ENCODE results near the gene ZNF398. TPM values are rescaled to one million over a fixed set of nuclear protein-coding genes. Genes with fewer than 3 reads are reported as not detected.

ZNF398 gene
- total and polyA plus RNA-seq, 9 of the 15 experiments (the other 6 are each of a cell fraction or from before 2014, with no cell fraction given), result 4.0 to 18.6 (median 10.4) TPM

DNA sequence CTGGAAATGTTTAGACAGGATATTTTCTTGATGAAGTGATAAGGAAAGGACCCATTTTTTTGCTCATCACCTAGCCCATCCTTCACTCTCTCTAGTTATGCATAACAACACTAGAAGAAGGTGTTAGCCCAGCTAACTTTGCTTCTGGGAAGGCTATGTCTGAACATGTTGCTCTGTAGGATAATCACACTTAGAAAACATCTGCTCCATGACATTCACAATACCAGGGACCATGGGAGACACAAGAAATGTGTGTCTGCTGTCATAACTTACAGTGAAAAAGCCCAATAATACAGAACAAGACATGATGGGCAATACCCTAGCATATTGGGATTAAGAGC lies 34.2 kb downstream of the ZNF398 start:
- DNase-seq (ENCODE audit: extremely low read depth in 1 of 4, low spot score in 3 of 4) (no peak), FAIRE-seq (no peak), ATAC-seq (no peak)
- TF ChIP-seq, protein P1, sequence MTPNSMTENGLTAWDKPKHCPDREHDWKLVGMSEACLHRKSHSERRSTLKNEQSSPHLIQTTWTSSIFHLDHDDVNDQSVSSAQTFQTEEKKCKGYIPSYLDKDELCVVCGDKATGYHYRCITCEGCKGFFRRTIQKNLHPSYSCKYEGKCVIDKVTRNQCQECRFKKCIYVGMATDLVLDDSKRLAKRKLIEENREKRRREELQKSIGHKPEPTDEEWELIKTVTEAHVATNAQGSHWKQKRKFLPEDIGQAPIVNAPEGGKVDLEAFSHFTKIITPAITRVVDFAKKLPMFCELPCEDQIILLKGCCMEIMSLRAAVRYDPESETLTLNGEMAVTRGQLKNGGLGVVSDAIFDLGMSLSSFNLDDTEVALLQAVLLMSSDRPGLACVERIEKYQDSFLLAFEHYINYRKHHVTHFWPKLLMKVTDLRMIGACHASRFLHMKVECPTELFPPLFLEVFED (CRISPR knock-in tag; conservative IDR thresholded peaks at IDR 0.05), result no peak
- ChIA-PET CTCF (ENCODE audit: low intra/inter-chr PET ratio) (no interaction called here), POLR2A (interaction anchor here (0.8 to 2.9 kb wide), 3 partner anchors 10 to 182 kb away, joined by 3 to 12 read pairs (median 4); partner anchors contain the start of gene ZNF282)
- Histone ChIP-seq H2AFZ (ENCODE audit: low read depth, low read length) (no peak overlapping the region), H3K9me1 (ENCODE audit: control insufficient read depth, insufficient read depth, low read length) (no peaks in the 10 kb centered on the region), H3K9me3 (replicated peaks; ENCODE audit: control insufficient read depth, insufficient read depth, low read depth, low read length) (no peaks in the 10 kb centered on the region), H3K27ac (ENCODE audit: extremely low read depth, low read depth, low read length) (no peak overlapping the region), H3K79me2 (ENCODE audit: control insufficient read depth, insufficient read depth, low read length) (no peaks in the 10 kb centered on the region), H3K4me3 (no peak overlapping the region), H3K4me1 (replicated peaks in 1 of 2; ENCODE audit: control insufficient read depth in 2 of 2, insufficient read depth in 2 of 2, low read length in 2 of 2) (peaks cover 0 to 4% of the 10 kb centered on the region in 2 experiments; a peak in 1 of 5 replicates), H3K9ac (ENCODE audit: insufficient read depth in 1 of 2, low read depth in 2 of 2, low read length in 2 of 2) (no peak overlapping the region), H3K27me3 (ENCODE audit: control insufficient read depth in 2 of 2, insufficient read depth in 2 of 2, low read length in 2 of 2) (no peaks in the 10 kb centered on the region), H3K36me3 (ENCODE audit: control insufficient read depth, insufficient read depth, low read length) (peaks cover 59% of the 10 kb centered on the region), H4K20me1 (replicated peaks; ENCODE audit: control insufficient read depth, insufficient read depth, low read length) (no peaks in the 10 kb centered on the region), H3K4me2 (ENCODE audit: insufficient read depth, low read length) (no peak overlapping the region)
- no TSS peak for BruUV-seq (replicated peaks)
- in situ Hi-C loops (cut with MboI) (no loop called here), intact Hi-C loops (cut with micrococcal nuclease) (no loop called here)

DNA sequence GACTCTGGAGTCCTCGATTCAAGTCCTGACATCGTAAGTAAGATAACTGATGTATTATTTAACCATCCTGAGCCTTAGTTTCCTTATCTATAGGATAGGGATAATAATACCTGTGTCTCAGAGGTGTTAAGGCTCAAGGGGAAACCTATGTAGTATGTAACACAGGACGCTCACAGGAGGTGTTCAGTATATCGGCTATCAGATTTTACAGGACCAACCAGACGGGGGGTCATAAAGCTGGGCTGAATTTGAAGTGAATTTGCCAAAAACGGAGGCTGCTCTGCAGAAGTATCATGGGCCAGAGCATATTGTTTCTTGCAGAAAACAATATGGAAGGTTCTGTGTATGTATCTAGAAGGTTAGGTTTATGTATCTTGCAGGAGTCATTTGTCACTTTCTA lies 37.0 kb downstream of the ZNF398 start:
- Histone ChIP-seq H3K9me1 (ENCODE audit: control insufficient read depth, insufficient read depth, low read length) (no peaks in the 10 kb centered on the region), H3K4me3 (no peak overlapping the region), H2AFZ (ENCODE audit: low read depth, low read length) (no peak overlapping the region), H3K9ac (ENCODE audit: insufficient read depth in 1 of 2, low read depth in 2 of 2, low read length in 2 of 2) (no peak overlapping the region), H3K4me1 (replicated peaks in 1 of 2; ENCODE audit: control insufficient read depth in 2 of 2, insufficient read depth in 2 of 2, low read length in 2 of 2) (peaks cover 0 to 2% of the 10 kb centered on the region in 2 experiments; a peak in 1 of 5 replicates), H3K36me3 (ENCODE audit: control insufficient read depth, insufficient read depth, low read length) (peaks cover 33% of the 10 kb centered on the region), H3K27me3 (ENCODE audit: control insufficient read depth in 2 of 2, insufficient read depth in 2 of 2, low read length in 2 of 2) (no peaks in the 10 kb centered on the region), H4K20me1 (replicated peaks; ENCODE audit: control insufficient read depth, insufficient read depth, low read length) (no peaks in the 10 kb centered on the region), H3K9me3 (replicated peaks; ENCODE audit: control insufficient read depth, insufficient read depth, low read depth, low read length) (no peaks in the 10 kb centered on the region), H3K4me2 (ENCODE audit: insufficient read depth, low read length) (no peak overlapping the region), H3K79me2 (ENCODE audit: control insufficient read depth, insufficient read depth, low read length) (no peaks in the 10 kb centered on the region), H3K27ac (ENCODE audit: extremely low read depth, low read depth, low read length) (no peak overlapping the region)
- ATAC-seq, result no peak
- in situ Hi-C loops (cut with MboI), result no loop called here
- WGBS (ENCODE audit: insufficient coverage, low coverage, missing lambda C conversion rate), result 76% methylated on average over 6 of the region's 6 CpGs
- POLR2A ChIA-PET, result interaction anchor here (1.1 to 2.9 kb wide), 3 partner anchors 9 to 19 kb away, joined by 3 to 12 read pairs (median 4); partner anchors contain the start of gene ZNF282
- FAIRE-seq, result no peak
- no peak for DNase-seq (ENCODE audit: extremely low read depth in 1 of 4, low spot score in 3 of 4)
- intact Hi-C loops (cut with micrococcal nuclease), result no loop called here
- no TSS peak for BruUV-seq (replicated peaks)
- CTCF ChIA-PET (ENCODE audit: low intra/inter-chr PET ratio), result no interaction called here
- peak; percentile 45; the same call in 1 of the 2 replicates for TF ChIP-seq POLR2AphosphoS2 (IDR thresholded peaks at IDR 0.05; ENCODE audit: low read length)
- TF ChIP-seq, protein P2, sequence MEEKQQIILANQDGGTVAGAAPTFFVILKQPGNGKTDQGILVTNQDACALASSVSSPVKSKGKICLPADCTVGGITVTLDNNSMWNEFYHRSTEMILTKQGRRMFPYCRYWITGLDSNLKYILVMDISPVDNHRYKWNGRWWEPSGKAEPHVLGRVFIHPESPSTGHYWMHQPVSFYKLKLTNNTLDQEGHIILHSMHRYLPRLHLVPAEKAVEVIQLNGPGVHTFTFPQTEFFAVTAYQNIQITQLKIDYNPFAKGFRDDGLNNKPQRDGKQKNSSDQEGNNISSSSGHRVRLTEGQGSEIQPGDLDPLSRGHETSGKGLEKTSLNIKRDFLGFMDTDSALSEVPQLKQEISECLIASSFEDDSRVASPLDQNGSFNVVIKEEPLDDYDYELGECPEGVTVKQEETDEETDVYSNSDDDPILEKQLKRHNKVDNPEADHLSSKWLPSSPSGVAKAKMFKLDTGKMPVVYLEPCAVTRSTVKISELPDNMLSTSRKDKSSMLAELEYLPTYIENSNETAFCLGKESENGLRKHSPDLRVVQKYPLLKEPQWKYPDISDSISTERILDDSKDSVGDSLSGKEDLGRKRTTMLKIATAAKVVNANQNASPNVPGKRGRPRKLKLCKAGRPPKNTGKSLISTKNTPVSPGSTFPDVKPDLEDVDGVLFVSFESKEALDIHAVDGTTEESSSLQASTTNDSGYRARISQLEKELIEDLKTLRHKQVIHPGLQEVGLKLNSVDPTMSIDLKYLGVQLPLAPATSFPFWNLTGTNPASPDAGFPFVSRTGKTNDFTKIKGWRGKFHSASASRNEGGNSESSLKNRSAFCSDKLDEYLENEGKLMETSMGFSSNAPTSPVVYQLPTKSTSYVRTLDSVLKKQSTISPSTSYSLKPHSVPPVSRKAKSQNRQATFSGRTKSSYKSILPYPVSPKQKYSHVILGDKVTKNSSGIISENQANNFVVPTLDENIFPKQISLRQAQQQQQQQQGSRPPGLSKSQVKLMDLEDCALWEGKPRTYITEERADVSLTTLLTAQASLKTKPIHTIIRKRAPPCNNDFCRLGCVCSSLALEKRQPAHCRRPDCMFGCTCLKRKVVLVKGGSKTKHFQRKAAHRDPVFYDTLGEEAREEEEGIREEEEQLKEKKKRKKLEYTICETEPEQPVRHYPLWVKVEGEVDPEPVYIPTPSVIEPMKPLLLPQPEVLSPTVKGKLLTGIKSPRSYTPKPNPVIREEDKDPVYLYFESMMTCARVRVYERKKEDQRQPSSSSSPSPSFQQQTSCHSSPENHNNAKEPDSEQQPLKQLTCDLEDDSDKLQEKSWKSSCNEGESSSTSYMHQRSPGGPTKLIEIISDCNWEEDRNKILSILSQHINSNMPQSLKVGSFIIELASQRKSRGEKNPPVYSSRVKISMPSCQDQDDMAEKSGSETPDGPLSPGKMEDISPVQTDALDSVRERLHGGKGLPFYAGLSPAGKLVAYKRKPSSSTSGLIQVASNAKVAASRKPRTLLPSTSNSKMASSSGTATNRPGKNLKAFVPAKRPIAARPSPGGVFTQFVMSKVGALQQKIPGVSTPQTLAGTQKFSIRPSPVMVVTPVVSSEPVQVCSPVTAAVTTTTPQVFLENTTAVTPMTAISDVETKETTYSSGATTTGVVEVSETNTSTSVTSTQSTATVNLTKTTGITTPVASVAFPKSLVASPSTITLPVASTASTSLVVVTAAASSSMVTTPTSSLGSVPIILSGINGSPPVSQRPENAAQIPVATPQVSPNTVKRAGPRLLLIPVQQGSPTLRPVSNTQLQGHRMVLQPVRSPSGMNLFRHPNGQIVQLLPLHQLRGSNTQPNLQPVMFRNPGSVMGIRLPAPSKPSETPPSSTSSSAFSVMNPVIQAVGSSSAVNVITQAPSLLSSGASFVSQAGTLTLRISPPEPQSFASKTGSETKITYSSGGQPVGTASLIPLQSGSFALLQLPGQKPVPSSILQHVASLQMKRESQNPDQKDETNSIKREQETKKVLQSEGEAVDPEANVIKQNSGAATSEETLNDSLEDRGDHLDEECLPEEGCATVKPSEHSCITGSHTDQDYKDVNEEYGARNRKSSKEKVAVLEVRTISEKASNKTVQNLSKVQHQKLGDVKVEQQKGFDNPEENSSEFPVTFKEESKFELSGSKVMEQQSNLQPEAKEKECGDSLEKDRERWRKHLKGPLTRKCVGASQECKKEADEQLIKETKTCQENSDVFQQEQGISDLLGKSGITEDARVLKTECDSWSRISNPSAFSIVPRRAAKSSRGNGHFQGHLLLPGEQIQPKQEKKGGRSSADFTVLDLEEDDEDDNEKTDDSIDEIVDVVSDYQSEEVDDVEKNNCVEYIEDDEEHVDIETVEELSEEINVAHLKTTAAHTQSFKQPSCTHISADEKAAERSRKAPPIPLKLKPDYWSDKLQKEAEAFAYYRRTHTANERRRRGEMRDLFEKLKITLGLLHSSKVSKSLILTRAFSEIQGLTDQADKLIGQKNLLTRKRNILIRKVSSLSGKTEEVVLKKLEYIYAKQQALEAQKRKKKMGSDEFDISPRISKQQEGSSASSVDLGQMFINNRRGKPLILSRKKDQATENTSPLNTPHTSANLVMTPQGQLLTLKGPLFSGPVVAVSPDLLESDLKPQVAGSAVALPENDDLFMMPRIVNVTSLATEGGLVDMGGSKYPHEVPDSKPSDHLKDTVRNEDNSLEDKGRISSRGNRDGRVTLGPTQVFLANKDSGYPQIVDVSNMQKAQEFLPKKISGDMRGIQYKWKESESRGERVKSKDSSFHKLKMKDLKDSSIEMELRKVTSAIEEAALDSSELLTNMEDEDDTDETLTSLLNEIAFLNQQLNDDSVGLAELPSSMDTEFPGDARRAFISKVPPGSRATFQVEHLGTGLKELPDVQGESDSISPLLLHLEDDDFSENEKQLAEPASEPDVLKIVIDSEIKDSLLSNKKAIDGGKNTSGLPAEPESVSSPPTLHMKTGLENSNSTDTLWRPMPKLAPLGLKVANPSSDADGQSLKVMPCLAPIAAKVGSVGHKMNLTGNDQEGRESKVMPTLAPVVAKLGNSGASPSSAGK (IDR thresholded peaks at IDR 0.05), result no peak

All from K562 (cell line).